Liver (tissue), 9 donors: ENCODE measurements around the gene GM2A. TPM values are rescaled to one million over a fixed set of nuclear protein-coding genes. Genes with fewer than 3 reads are reported as not detected.

Experiments used
- DNase-seq: peaks from one replicate; pipeline ENCODE4 v3.0.0-alpha.2; 2017; ENCODE audit warnings: low spot score
- H3K27ac ChIP-seq, 2 donors: one replicate each; pipeline ENCODE4 v1.7.0; 2013; ENCODE audit warnings: inconsistent platforms in 2 of 2, low read length in 2 of 2, control low read depth in 1 of 2, low read depth in 1 of 2, mild to moderate bottlenecking in 1 of 2
- H3K27me3 ChIP-seq, 4 donors: one replicate each; pipeline versions ENCODE4 v1.6.1 to v1.7.0; 2013; ENCODE audit warnings: low read length in 3 of 4, inconsistent platforms in 1 of 4, mild to moderate bottlenecking in 1 of 4, moderate library complexity in 1 of 4; ENCODE audit not compliant: control insufficient read depth in 4 of 4, insufficient read depth in 4 of 4
- H3K36me3 ChIP-seq, 4 donors: one replicate each; pipeline versions ENCODE4 v1.6.1 to v1.7.0; 2013; ENCODE audit warnings: low read length in 3 of 4, mild to moderate bottlenecking in 3 of 4, low read depth in 1 of 4, moderate library complexity in 1 of 4; ENCODE audit not compliant: control insufficient read depth in 4 of 4, insufficient read depth in 3 of 4
- H3K4me1 ChIP-seq, 4 donors: one replicate each; pipeline versions ENCODE4 v1.6.1 to v1.7.0; 2013; ENCODE audit warnings: low read length in 3 of 4, mild to moderate bottlenecking in 3 of 4, moderate library complexity in 1 of 4; ENCODE audit not compliant: control insufficient read depth in 4 of 4, insufficient read depth in 4 of 4
- H3K4me3 ChIP-seq, 3 donors: one replicate each; pipeline versions ENCODE4 v1.6.1 to v1.7.0; 2013; ENCODE audit warnings: low read length in 3 of 3, control low read depth in 1 of 3, low read depth in 1 of 3, mild to moderate bottlenecking in 1 of 3
- H3K9ac ChIP-seq, 2 donors: one replicate each; pipeline ENCODE4 v1.7.0; 2013; ENCODE audit warnings: low read length in 2 of 2, mild to moderate bottlenecking in 2 of 2, moderate library complexity in 2 of 2, control low read depth in 1 of 2, low read depth in 1 of 2
- H3K9me3 ChIP-seq, 4 donors: one replicate each; pipeline versions ENCODE4 v1.6.1 to v1.7.0; 2013; ENCODE audit warnings: low read length in 3 of 4; ENCODE audit not compliant: control insufficient read depth in 4 of 4
- EGR1 ChIP-seq, 2 donors: IDR thresholded peaks; 2 replicates each; pipeline ENCODE4 v1.6.1; 2016 to 2018; ENCODE audit warnings: antibody characterized with exemption in 2 of 2, low read depth in 2 of 2
- FOXA1 ChIP-seq: IDR thresholded peaks from 2 replicates; pipeline ENCODE4 v1.6.1; 2016; ENCODE audit warnings: antibody characterized with exemption
- FOXA2 ChIP-seq: IDR thresholded peaks from 2 replicates; pipeline ENCODE4 v1.6.1; 2016; ENCODE audit warnings: antibody characterized with exemption
- HNF4A ChIP-seq, 2 donors: conservative IDR thresholded peaks; 2 replicates each; pipeline ENCODE4 v1.6.1; 2016; ENCODE audit warnings: antibody characterized with exemption in 2 of 2, mild to moderate bottlenecking in 2 of 2
- HNF4G ChIP-seq: IDR thresholded peaks from 2 replicates; pipeline ENCODE4 v1.6.1; 2016; ENCODE audit warnings: antibody characterized with exemption
- JUND ChIP-seq, 2 donors: IDR thresholded peaks; 2 replicates each; pipeline ENCODE4 v1.6.1; 2016; ENCODE audit warnings: antibody characterized with exemption in 2 of 2
- NR2F2 ChIP-seq: IDR thresholded peaks from 2 replicates; pipeline ENCODE4 v1.6.1; 2016; ENCODE audit warnings: antibody characterized with exemption
- RAD21 ChIP-seq, 2 donors: IDR thresholded peaks; 2 replicates each; pipeline ENCODE4 v1.6.1; 2016; ENCODE audit warnings: antibody characterized with exemption in 2 of 2, mild to moderate bottlenecking in 2 of 2
- REST ChIP-seq: IDR thresholded peaks from 2 replicates; pipeline ENCODE4 v1.6.1; 2016; ENCODE audit warnings: antibody characterized with exemption, mild to moderate bottlenecking
- RXRA ChIP-seq, 2 donors: IDR thresholded peaks; 2 replicates each; pipeline ENCODE4 v1.6.1; 2017 to 2018; ENCODE audit warnings: antibody characterized with exemption in 2 of 2, mild to moderate bottlenecking in 1 of 2
- SP1 ChIP-seq: IDR thresholded peaks from 2 replicates; pipeline ENCODE4 v1.6.1; 2018; ENCODE audit warnings: antibody characterized with exemption, mild to moderate bottlenecking
- TAF1 ChIP-seq: conservative IDR thresholded peaks from 2 replicates; pipeline ENCODE4 v1.6.1; 2016; ENCODE audit warnings: antibody characterized with exemption, mild to moderate bottlenecking
- YY1 ChIP-seq: IDR thresholded peaks from 2 replicates; pipeline ENCODE4 v1.6.1; 2016; ENCODE audit warnings: antibody characterized with exemption, mild to moderate bottlenecking
- ZBTB33 ChIP-seq: IDR thresholded peaks from 2 replicates; pipeline ENCODE4 v1.6.1; 2016; ENCODE audit warnings: antibody characterized with exemption
- WGBS: extraction: QIAGEN DNeasy Blood & Tissue Kit; methylation state at CpG from one replicate; pipeline ENCODE4 v1.1.7; 2013; 5-methylcytosine and 5-hydroxymethylcytosine counted together
- polyA plus RNA-seq, 2 donors: library from polyadenylated mRNA; stranded (reverse) in 1 of 2; unstranded in 1 of 2; fragments of 200-250 nt in 1 of 2; fragments of >200 nt in 1 of 2; fragmentation: Nextera tagmentation in 1 of 2; extraction: Ambion mirVana in 1 of 2; gene quantifications; one replicate each; pipeline versions ENCODE4 v1.2.1 to v1.2.3, GENCODE V29; 2013 to 2015
- total RNA-seq, 2 donors: library from RNA; depleted of rRNA; stranded (reverse); fragments of >200 nt; gene quantifications; one replicate each; pipeline ENCODE4 v1.2.3, GENCODE V29; 2014
- TF ChIP-seq, protein P1 (sequence below): IDR thresholded peaks from 2 replicates; pipeline ENCODE4 v1.6.1; 2016; ENCODE audit warnings: antibody characterized with exemption
- TF ChIP-seq, protein P2 (sequence below): fragments of 150-350 bp; IDR thresholded peaks from 2 replicates; pipeline ENCODE4 v1.5.1; 2017; ENCODE audit warnings: improper control_type of control experiment, low read depth, low read length; ENCODE audit not compliant: missing input control
- TF ChIP-seq, protein P3 (sequence below): IDR thresholded peaks from 2 replicates; pipeline ENCODE4 v1.6.1; 2016; ENCODE audit warnings: antibody characterized with exemption
- donor health status: healthy.
- donor health status: healthy.
- donor health status: healthy.
- donor health status: healthy.
- donor health status: healthy.

GM2A gene
- total and polyA plus RNA-seq, 4 donors, result 4.1 to 14.5 (median 10.6) TPM

GRCh38 chr5:151231359-151231758 lies 21.6 kb upstream of the GM2A start:
- Histone ChIP-seq H3K27me3 (no peaks in the 10 kb centered on the region), H3K4me1 (peaks cover 4 to 17% (median 10%) of the 10 kb centered on the region in 4 donors), H3K27ac (no peak overlapping the region), H3K9ac (no peak overlapping the region), H3K4me3 (no peak overlapping the region), H3K36me3 (no peaks in the 10 kb centered on the region), H3K9me3 (no peaks in the 10 kb centered on the region)
- DNase-seq, result no peak
- TF ChIP-seq HNF4A (conservative IDR thresholded peaks at IDR 0.05) (no peak), SP1 (no peak), NR2F2 (no peak), FOXA2 (no peak), ZBTB33 (no peak), REST (no peak), RAD21 (IDR thresholded peaks at IDR 0.05) (no peak), FOXA1 (no peak), TAF1 (no peak), YY1 (no peak), HNF4G (no peak), EGR1 (IDR thresholded peaks at IDR 0.05; ENCODE audit: low read depth in 2 of 2) (no peak), RXRA (IDR thresholded peaks at IDR 0.05) (no peak), JUND (IDR thresholded peaks at IDR 0.05) (no peak)
- TF ChIP-seq, protein P1, sequence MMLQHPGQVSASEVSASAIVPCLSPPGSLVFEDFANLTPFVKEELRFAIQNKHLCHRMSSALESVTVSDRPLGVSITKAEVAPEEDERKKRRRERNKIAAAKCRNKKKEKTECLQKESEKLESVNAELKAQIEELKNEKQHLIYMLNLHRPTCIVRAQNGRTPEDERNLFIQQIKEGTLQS, result no peak
- TF ChIP-seq, protein P2, sequence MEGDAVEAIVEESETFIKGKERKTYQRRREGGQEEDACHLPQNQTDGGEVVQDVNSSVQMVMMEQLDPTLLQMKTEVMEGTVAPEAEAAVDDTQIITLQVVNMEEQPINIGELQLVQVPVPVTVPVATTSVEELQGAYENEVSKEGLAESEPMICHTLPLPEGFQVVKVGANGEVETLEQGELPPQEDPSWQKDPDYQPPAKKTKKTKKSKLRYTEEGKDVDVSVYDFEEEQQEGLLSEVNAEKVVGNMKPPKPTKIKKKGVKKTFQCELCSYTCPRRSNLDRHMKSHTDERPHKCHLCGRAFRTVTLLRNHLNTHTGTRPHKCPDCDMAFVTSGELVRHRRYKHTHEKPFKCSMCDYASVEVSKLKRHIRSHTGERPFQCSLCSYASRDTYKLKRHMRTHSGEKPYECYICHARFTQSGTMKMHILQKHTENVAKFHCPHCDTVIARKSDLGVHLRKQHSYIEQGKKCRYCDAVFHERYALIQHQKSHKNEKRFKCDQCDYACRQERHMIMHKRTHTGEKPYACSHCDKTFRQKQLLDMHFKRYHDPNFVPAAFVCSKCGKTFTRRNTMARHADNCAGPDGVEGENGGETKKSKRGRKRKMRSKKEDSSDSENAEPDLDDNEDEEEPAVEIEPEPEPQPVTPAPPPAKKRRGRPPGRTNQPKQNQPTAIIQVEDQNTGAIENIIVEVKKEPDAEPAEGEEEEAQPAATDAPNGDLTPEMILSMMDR, result no peak
- TF ChIP-seq, protein P3, sequence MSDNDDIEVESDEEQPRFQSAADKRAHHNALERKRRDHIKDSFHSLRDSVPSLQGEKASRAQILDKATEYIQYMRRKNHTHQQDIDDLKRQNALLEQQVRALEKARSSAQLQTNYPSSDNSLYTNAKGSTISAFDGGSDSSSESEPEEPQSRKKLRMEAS, result no peak

- Histone ChIP-seq H3K4me3 (no peak overlapping the region), H3K36me3 (no peaks in the 10 kb centered on the region), H3K27me3 (no peaks in the 10 kb centered on the region), H3K4me1 (peaks cover 4 to 17% (median 10%) of the 10 kb centered on the region in 4 donors), H3K27ac (no peak overlapping the region), H3K9ac (no peak overlapping the region), H3K9me3 (no peaks in the 10 kb centered on the region)
- DNase-seq, result no peak
- TF ChIP-seq TAF1 (no peak), HNF4A (conservative IDR thresholded peaks at IDR 0.05) (no peak), REST (no peak), YY1 (no peak), NR2F2 (no peak), EGR1 (IDR thresholded peaks at IDR 0.05; ENCODE audit: low read depth in 2 of 2) (no peak), HNF4G (no peak), FOXA2 (no peak), SP1 (no peak)
- TF ChIP-seq, protein P1, result no peak
- TF ChIP-seq, protein P2, result no peak
- WGBS, result 91% methylated on average over 8 of the region's 8 CpGs
These were observed 19.3 kb upstream of the GM2A start for GRCh38 chr5:151233616-151234085.
